Stimulated activated CD4-positive, alpha-beta T cell treated with anti-CD3 and anti-CD28 coated beads, Interleukin-1b, Interleukin-23, amount 100 ng/mL, for 4 hours (primary cell): ENCODE results near the gene BANF1.
"Not testable (repeated sequence)": the region's sequence is repeated elsewhere in the genome, so short reads cannot be mapped to it uniquely, and the experiment has no call there.

Experiments used
- DNase-seq, 2 donors: peaks; one replicate each; pipeline ENCODE4 v3.0.0-alpha.2; 2020; ENCODE audit warnings: low read depth in 2 of 2

Gene BANF1

GRCh38 chr11:66011239-66011784, 9.0 kb downstream of the BANF1 start:
- DNase-seq, result no peak

- DNase-seq, result no peak
These were observed 9.5 kb downstream of the BANF1 start, which contains the start of gene CST6 for GRCh38 chr11:66011785-66012303. TSS of gene CST6 (plus strand) at chr11:66012008. CDS start at chr11:66012045, 37 bp downstream.

GRCh38 chr11:66012371-66012945, 10.2 kb downstream of the BANF1 start:
- DNase-seq, result no peak

GRCh38 chr11:66012946-66013761, 10.9 kb downstream of the BANF1 start:
- DNase-seq, result no peak

- DNase-seq, result no peak
These were observed 11.4 kb downstream of the BANF1 start for GRCh38 chr11:66013762-66014100.

- DNase-seq, result no peak
These were observed 12.6 kb downstream of the BANF1 start for GRCh38 chr11:66014804-66015453.

GRCh38 chr11:66015454-66015881, 13.2 kb downstream of the BANF1 start:
- no peak for DNase-seq

- no peak for DNase-seq
These were observed 13.9 kb downstream of the BANF1 start for GRCh38 chr11:66015936-66016792.

GRCh38 chr11:66016793-66017177, 14.5 kb downstream of the BANF1 start:
- no peak for DNase-seq

- DNase-seq, result peak in 1 of 2 donors; percentile 58
These were observed 15.0 kb downstream of the BANF1 start for GRCh38 chr11:66017321-66017720.

- no peak for DNase-seq
These were observed 17.9 kb downstream of the BANF1 start for GRCh38 chr11:66020212-66020611.

GRCh38 chr11:66020618-66021357, 18.5 kb downstream of the BANF1 start:
- DNase-seq, result no peak

GRCh38 chr11:66022401-66023185, 20.3 kb downstream of the BANF1 start:
- peak; percentile 75 to 81 for DNase-seq

- not testable (repeated sequence) for DNase-seq
These were observed 20.8 kb downstream of the BANF1 start for GRCh38 chr11:66023186-66023440.

GRCh38 chr11:66026017-66026529, 23.8 kb downstream of the BANF1 start, which contains the start of gene CATSPER1:
TSS of gene CATSPER1 (minus strand) at chr11:66026479. CDS start at chr11:66026379, 100 bp downstream.
- DNase-seq, result no peak

GRCh38 chr11:66032957-66033735, 30.8 kb downstream of the BANF1 start:
- DNase-seq, result no peak

- DNase-seq, result no peak
These were observed 33.5 kb downstream of the BANF1 start for GRCh38 chr11:66035653-66036333.

- no peak for DNase-seq
These were observed 34.0 kb downstream of the BANF1 start for GRCh38 chr11:66036334-66036710.
